EL (cell line): ENCODE measurements around the gene GRB10.

Experiments
- DNase-seq: peaks from one replicate; pipeline ENCODE4 v3.0.0-alpha.2; 2016

The GRB10 gene

GRCh38 chr7:50803359-50804337 lies 21.0 kb upstream of the GRB10 start:
- no peak for DNase-seq

GRCh38 chr7:50801907-50802306 lies 19.2 kb upstream of the GRB10 start:
- DNase-seq, result no peak

DNA sequence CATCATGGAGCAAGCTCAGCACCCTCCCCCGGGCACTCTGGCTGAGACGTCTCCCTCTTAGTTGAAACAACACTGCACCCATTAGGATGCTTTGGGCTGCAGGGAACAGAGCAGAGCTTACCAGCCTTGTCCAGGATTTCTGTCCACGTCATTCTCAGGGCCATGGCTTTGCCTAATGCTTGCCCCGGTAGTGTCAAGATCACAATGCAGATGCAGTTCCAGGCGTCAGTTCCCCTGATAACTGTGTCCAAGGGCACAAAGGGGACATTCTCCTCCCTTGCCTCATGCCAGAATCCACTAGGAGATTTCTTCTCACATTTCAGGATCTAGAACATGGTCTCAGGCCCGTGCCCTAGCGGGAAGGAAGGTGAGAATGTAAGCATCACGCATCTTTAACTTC lies 17.2 kb upstream of the GRB10 start:
- DNase-seq, result no peak

DNA sequence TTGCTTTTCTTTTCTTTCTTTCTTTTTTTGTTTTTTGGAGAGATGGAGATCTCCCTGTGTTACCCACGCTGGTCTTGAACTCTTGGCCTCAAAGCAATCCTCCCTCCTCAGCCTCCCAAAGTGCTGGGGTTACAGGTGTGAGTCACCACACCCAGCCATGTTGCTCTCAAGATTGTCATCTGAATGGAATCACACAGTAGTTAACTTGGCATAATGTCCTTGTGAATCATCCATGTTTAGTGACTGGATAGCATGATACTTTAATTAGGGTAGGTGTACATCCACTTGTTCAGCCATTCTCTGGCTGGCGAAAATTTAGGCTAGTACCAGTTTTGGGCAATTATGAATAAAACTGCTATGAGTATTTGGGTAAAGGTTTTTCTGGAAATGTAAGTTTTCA lies 15.4 kb upstream of the GRB10 start:
- no peak for DNase-seq

GRCh38 chr7:50795831-50796230 lies 13.1 kb upstream of the GRB10 start:
- no peak for DNase-seq

DNA sequence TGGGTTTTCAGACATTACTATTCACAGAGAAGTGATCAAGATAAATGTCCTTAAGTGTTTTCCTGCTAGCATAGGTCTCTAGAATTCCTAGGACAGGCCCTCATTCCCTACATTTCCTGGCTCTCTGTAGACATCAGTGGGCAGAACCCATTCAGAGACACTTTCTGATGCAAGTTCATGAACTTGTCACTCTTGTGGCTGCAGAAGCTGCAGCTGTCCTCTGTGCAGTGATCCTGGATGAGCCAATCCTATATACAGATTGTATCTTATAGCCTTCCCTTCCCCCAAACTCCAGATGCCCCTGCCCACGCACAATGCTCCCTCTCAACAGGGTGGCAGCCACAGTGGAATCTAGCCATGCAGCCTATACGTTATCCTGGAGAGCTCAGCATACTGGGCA lies 12.6 kb upstream of the GRB10 start:
- DNase-seq, result no peak

- no peak for DNase-seq
Measured at GRCh38 chr7:50793947-50794570, 11.4 kb upstream of the GRB10 start.

DNA sequence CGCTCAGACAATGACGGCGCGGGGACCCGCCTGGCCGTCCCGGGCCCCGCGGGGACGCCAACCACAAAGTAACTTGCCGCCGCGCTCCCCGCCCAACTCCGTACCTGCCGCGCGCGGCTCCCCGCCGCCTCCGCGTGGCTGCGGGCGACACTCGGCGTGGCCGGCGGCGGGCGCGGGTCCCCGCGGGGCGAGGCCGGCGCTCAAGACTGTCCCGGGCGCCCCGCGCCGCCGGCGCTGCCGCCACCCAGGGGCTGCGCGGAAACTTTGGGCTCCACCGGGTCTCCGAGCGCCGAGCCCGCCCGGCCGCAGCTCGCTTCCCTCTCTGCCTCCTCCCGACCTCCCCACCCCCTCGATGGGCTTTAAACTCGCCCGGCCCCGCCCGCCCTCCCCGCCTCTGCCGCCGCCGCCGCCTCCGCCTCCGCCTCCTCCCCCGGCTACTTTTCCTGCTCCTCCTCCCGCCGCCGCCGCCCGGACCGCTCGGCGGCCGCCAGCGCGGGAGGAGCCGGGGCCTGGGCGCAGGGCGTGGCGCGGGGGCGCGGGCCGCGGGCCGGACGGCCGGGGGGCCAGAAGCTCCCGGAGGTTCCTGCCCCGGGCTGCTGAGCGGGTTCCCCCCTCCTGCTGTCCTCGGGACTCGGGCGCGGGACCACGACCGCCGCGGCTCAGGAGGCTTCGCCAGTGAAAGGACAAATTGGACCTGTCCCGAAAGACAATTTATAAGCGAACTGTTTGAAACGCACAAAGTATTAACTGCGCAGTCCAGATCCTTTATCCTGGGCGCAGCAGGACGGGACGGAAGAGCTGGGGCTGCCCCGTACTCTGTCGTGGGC lies 10.6 kb upstream of the GRB10 start:
- peak; percentile 65 for DNase-seq

DNA sequence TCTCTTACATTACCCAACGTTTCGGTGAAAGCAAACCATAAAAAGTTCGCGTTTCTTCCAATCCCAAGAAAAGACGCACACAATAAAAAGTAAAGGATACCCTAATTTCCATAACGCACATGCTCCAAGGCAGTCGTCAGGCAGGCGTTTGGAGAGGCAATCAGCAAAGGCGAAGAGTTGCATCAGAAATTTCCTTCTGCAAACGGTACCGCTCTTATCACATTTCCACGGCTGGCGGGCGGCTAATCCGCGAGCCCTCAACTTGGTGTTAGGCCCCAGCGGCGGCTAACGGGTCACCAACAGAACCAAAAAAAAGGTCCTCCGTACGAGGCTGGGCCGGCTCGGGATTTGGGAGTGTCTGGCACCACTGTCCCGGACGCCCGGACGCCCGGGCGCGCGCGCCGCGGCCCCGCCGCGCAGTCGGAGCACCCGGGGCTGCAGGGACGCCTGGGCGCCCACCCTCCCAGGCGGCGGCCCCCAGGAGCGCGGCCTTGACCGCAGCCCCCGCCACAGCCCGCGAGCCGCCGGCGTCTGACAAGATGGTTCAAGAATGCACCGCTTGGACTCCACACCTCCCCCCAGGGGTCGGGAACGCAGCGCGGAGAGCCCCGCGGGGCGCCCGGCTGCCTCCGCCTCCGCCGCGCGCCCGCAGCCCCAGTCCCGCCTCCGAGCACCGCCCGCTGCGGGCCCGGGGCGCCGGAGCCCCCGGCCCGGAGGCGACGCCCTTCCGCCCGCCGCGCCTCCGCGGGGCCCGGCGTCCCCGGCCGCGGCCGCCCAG lies 9.8 kb upstream of the GRB10 start:
- peak; percentile 70 for DNase-seq

- peak; percentile 44 for DNase-seq
Measured at GRCh38 chr7:50791938-50792341, 9.2 kb upstream of the GRB10 start.

- DNase-seq, result no peak
Measured at GRCh38 chr7:50791363-50791937, 8.8 kb upstream of the GRB10 start.

- DNase-seq, result no peak
Measured at GRCh38 chr7:50790381-50790780, 7.7 kb upstream of the GRB10 start.

GRCh38 chr7:50788382-50788781 lies 5.7 kb upstream of the GRB10 start:
- no peak for DNase-seq

DNA sequence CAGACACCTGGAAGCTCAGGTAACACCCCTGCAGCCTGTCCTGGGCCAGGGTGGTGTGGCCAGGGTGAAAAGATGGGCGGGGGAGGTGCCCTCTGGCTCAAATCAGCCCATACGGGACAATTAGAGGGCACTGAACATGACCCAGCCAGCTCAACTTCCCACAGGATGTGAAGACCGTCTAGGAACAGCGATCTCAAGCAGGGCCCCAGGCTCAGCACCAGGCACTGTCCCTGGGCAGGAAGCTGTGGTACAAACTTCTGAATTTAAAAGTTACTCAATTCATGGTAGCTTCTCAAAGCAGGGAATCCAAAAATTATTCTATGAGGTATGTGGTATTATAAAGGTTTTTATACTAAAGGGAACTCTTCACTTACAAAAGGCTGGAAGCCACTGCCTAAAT lies 5.1 kb upstream of the GRB10 start:
- no peak for DNase-seq

GRCh38 chr7:50785346-50785745 lies 2.6 kb upstream of the GRB10 start:
- DNase-seq, result no peak

- peak; percentile 34 for DNase-seq
Measured at GRCh38 chr7:50783801-50784507, 1.3 kb upstream of the GRB10 start.

- no peak for DNase-seq
Measured at GRCh38 chr7:50783303-50783702, 607 bp upstream of the GRB10 start.

GRCh38 chr7:50781381-50782293 lies 1.1 kb downstream of the GRB10 start:
- DNase-seq, result no peak

DNA sequence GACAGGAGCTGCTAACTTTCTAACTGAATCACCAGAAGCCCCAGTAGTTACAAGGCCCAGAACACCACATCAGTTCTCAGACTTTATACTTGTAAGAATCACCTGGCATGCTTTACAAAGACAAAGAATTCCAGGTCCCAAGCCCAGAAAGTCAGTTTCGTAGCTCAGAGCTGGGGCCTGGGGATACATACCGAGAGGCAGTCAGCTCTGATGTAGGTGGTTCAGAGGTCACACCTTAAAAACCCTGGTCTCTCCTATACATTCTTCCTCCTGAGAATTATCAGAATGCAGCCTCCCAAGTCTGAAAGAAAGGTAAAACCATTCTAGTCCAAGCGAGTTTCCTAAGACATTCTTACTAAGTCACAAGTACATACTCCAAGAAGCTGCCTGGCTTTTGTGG lies 2.3 kb downstream of the GRB10 start:
- no peak for DNase-seq

- DNase-seq, result no peak
Measured at GRCh38 chr7:50779427-50779826, 3.3 kb downstream of the GRB10 start.
